A549 treated with dexamethasone at 1 μM for 4 hours (cell line): ENCODE measurements around the gene RSBN1. TPM values are rescaled to one million over a fixed set of nuclear protein-coding genes. Genes with fewer than 3 reads are reported as not detected.

Source experiments
- total RNA-seq: library from RNA; stranded (reverse); fragments of 200-300 nt; extraction: Qiagen RNA extraction; gene quantifications from 5 replicates; pipeline ENCODE4 v1.2.3, GENCODE V29; 2022

RSBN1 gene
- total RNA-seq: 3.0 to 4.6 TPM (median 4.3 TPM) in 5 replicates

GRCh38 chr1:113811888-113812660 is at the start of gene RSBN1:
TSS of gene RSBN1 (minus strand) at chr1:113812476. CDS start at chr1:113812412, 64 bp downstream.

GRCh38 chr1:113759333-113760101 is 52.8 kb downstream of the RSBN1 start, which contains the start of gene PHTF1:
TSS of gene PHTF1 (minus strand) at chr1:113759486. CDS start at chr1:113758703, 783 bp downstream.

Other genes with a start within 250 kb of the RSBN1 start
- gene PHTF1, start 53.0 kb downstream of the RSBN1 start, total RNA-seq: 10.5 to 14.2 TPM (median 13.6 TPM) in 5 replicates
- gene PTPN22, start 59.2 kb upstream of the RSBN1 start, total RNA-seq: 0.19 TPM in 1 of 5 replicates, not detected in the others
- 0.03 to 0.99 TPM (median 0.35 TPM) in 5 replicates for gene BCL2L15, start 75.1 kb upstream of the RSBN1 start, total RNA-seq
- 7.4 to 8.6 TPM (median 8.0 TPM) in 5 replicates for gene AP4B1, start 92.3 kb upstream of the RSBN1 start, total RNA-seq
- gene DCLRE1B, start 92.8 kb upstream of the RSBN1 start, total RNA-seq: 8.9 to 11.2 TPM (median 10.2 TPM) in 5 replicates
- 10.8 to 20.2 TPM (median 18.3 TPM) in 5 replicates for gene HIPK1, start 116.8 kb upstream of the RSBN1 start, total RNA-seq
- gene OLFML3, start 167.0 kb upstream of the RSBN1 start, total RNA-seq: 3.4 to 4.1 TPM (median 4.1 TPM) in 5 replicates